ENCODE data around the gene C17orf78. TPM values are rescaled to one million over a fixed set of nuclear protein-coding genes. Genes with fewer than 3 reads are reported as not detected.

Gene C17orf78
- total RNA-seq, 1 experiment from 2014 or later, result not detected

DNA sequence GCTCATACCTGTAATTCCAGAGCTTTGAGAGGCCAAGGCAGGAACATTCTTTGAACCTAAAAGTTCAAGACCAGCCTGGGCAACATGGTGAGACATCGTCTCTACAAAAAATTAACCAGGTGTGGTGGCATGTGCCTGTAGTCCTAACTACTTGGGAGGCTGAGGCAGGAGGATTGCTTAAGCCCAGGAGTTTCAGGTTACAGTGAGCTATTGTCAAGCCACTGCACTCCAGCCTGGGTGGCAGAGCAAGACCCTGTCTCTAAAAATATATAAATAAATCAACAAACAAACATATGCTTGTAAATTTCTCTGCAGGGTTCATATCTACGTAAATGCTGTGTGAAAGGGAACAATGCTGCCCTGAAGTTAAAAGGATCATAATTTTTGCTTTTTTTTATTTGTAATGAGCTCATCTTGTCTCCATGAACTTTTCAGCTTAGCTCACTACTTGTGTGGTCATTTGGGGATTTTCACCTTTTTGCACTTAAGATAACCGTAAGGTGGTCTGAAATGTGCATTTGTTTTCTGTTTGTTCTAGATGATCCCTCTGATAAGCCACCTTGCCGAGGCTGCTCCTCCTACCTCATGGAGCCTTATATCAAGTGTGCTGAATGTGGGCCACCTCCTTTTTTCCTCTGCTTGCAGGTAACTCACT is 47.3 kb downstream of the C17orf78 start (continued):
- TF ChIP-seq SIN3A (IDR thresholded peaks at IDR 0.05; ENCODE audit: low read depth) (no peak), ZNF274 (IDR thresholded peaks at IDR 0.05; ENCODE audit: low read depth, low read length) (no peak)

DNA sequence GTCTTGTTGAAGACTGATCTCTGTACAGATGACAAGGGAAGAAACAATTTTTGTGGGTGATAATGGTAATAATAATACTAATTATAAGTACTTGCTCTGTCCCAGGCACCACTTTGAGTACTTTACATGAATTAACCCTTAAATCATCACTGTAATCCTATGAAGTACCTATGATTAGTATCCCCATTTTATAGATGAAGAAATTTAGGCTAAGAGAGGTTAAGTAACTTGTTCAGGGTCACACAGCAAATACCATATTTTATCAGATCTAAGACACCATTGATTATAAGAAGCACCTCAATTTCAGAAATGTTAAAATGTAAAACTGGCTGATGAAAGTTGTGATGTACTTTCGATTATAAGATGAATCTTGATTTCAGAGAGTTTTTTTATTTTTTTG is 49.5 kb downstream of the C17orf78 start:
- Histone ChIP-seq H2AFZ (ENCODE audit: low read depth, low read length, poor library complexity, severe bottlenecking) (no peak overlapping the region), H3K9ac (ENCODE audit: low read length) (no peak overlapping the region), H3K36me3 (ENCODE audit: control insufficient read depth in 1 of 2, insufficient read depth in 2 of 2, low read length in 2 of 2) (peaks cover 26 to 27% of the 10 kb centered on the region in 2 experiments; a peak in 3 of 4 replicates), H3K27ac (ENCODE audit: low read depth, low read length) (no peak overlapping the region), H3K4me2 (ENCODE audit: low read length) (no peak overlapping the region), H3K79me2 (ENCODE audit: insufficient read depth, low read length) (peaks cover 11% of the 10 kb centered on the region; the same call in 1 of the 2 replicates), H3K9me2 (ENCODE audit: insufficient read depth) (no peaks in the 10 kb centered on the region), H3K27me3 (ENCODE audit: insufficient read depth, low read length) (no peaks in the 10 kb centered on the region), H3K4me1 (ENCODE audit: control insufficient read depth in 1 of 2, insufficient read depth in 2 of 2, low read length in 2 of 2) (no peaks in the 10 kb centered on the region), H4K20me1 (ENCODE audit: insufficient read depth) (no peaks in the 10 kb centered on the region), H3K4me3 (replicated peaks in 1 of 2; ENCODE audit: low read depth in 1 of 2, low read length in 2 of 2) (no peak overlapping the region), H3K9me3 (ENCODE audit: control insufficient read depth in 1 of 2, insufficient read depth in 1 of 2, low read depth in 1 of 2, low read length in 2 of 2) (no peaks in the 10 kb centered on the region)
- intact Hi-C loops (cut with micrococcal nuclease), result no loop called here
- no TSS peak for BruUV-seq (replicated peaks)
- ATAC-seq (no peak), DNase-seq (ENCODE audit: low read depth, low spot score) (no peak)
- ChIA-PET POLR2A (interaction anchor here (1.1 kb wide), 1 partner anchor 11 kb away, joined by 4 read pairs; no protein-coding TSS in a partner anchor), RAD21 (ENCODE audit: low non-redundant PET in 1 of 2, low total read pairs in 2 of 2, uncharacterized antibody in 2 of 2, unreplicated experiment in 2 of 2) (no interaction called here), CTCF (no interaction called here)
- TF ChIP-seq YY1 (IDR thresholded peaks at IDR 0.05; ENCODE audit: extremely low read depth, insufficient replicate concordance, low read depth, low read length) (no peak), CBX3 (IDR thresholded peaks at IDR 0.05; ENCODE audit: low read depth) (no peak), EZH2 (IDR thresholded peaks at IDR 0.05) (no peak), ZFX (IDR thresholded peaks at IDR 0.05) (no peak), RAD21 (IDR thresholded peaks at IDR 0.05; ENCODE audit: low read depth) (no peak), TCF7L2 (IDR thresholded peaks at IDR 0.05; ENCODE audit: borderline replicate concordance, extremely low read depth, insufficient read depth, insufficient read length) (no peak), CTCF (IDR thresholded peaks at IDR 0.05 in 2 of 3, conservative IDR thresholded peaks at IDR 0.05 in 1 of 3; ENCODE audit: borderline replicate concordance in 1 of 3, insufficient read depth in 1 of 3, low read depth in 2 of 3, low read length in 2 of 3) (no peak), CEBPB (IDR thresholded peaks at IDR 0.05; ENCODE audit: low read depth) (no peak), ELF1 (IDR thresholded peaks at IDR 0.05; ENCODE audit: borderline replicate concordance, low read depth) (no peak), EZH2phosphoT487 (IDR thresholded peaks at IDR 0.05; ENCODE audit: borderline replicate concordance) (no peak), JUND (IDR thresholded peaks at IDR 0.05) (no peak), FOSL1 (IDR thresholded peaks at IDR 0.05; ENCODE audit: low read depth) (no peak), SRF (IDR thresholded peaks at IDR 0.05; ENCODE audit: low read depth) (no peak), ZNF274 (IDR thresholded peaks at IDR 0.05; ENCODE audit: low read depth, low read length) (no peak), SP1 (IDR thresholded peaks at IDR 0.05; ENCODE audit: low read depth) (no peak)
- TF ChIP-seq, protein P1, sequence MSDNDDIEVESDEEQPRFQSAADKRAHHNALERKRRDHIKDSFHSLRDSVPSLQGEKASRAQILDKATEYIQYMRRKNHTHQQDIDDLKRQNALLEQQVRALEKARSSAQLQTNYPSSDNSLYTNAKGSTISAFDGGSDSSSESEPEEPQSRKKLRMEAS (IDR thresholded peaks at IDR 0.05), result no peak
- TF ChIP-seq, protein P2, sequence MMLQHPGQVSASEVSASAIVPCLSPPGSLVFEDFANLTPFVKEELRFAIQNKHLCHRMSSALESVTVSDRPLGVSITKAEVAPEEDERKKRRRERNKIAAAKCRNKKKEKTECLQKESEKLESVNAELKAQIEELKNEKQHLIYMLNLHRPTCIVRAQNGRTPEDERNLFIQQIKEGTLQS (IDR thresholded peaks at IDR 0.05), result no peak

All from HCT116 (cell line).